BJ (cell line): ENCODE data around the gene GPC6. TPM values are rescaled to one million over a fixed set of nuclear protein-coding genes. Genes with fewer than 3 reads are reported as not detected.

Experiments used
- CTCF ChIA-PET: fragments of 350-600 bp; formaldehyde crosslinking; extraction: SDS; loops from one replicate; lab custom pipeline; 2021; ENCODE audit warnings: antibody characterized with exemption, inconsistent platforms; lab: Yijun Ruan, JAX
- POLR2A ChIA-PET: fragments of 300-600 bp; sonication (Branson Sonifier 250); formaldehyde crosslinking; extraction: SDS; loops from one replicate; lab custom pipeline; 2021; ENCODE audit warnings: antibody characterized with exemption; lab: Charles Lee
- DNase-seq: peaks from one replicate; pipeline ENCODE4 v3.0.0-alpha.2; 2011; ENCODE audit warnings: low read depth
- H3K27me3 ChIP-seq: 2 replicates; pipeline ENCODE4 v1.6.0; 2011; ENCODE audit warnings: low read length; ENCODE audit not compliant: control insufficient read depth, insufficient read depth
- H3K36me3 ChIP-seq: 2 replicates; pipeline ENCODE4 v1.5.1; 2011; ENCODE audit warnings: low read length; ENCODE audit not compliant: control insufficient read depth, insufficient read depth
- H3K4me3 ChIP-seq: 2 replicates; pipeline ENCODE4 v1.5.1; 2011; ENCODE audit warnings: low read depth, mild to moderate bottlenecking, control low read depth, low read length
- CTCF ChIP-seq: IDR thresholded peaks from 2 replicates; pipeline ENCODE4 v1.5.1; 2011; ENCODE audit warnings: low read depth, mild to moderate bottlenecking, control low read depth, inconsistent platforms, low read length, moderate library complexity; ENCODE audit not compliant: insufficient read depth
- polyA plus RNA-seq: library from polyadenylated mRNA; depleted of rRNA; stranded (reverse); fragments of >200 nt; gene quantifications from 2 replicates; pipeline ENCODE4 v1.2.3, GENCODE V29; 2011

Gene GPC6
- polyA plus RNA-seq, 1 experiment = 23.0 TPM

- ChIA-PET POLR2A (no interaction called here), CTCF (interaction anchor here (1.2 to 2.6 kb wide), 2 partner anchors 11 to 15 kb away, joined by 3 to 6 read pairs; no protein-coding TSS in a partner anchor)
- Histone ChIP-seq H3K4me3 (no peak overlapping the region), H3K27me3 (no peaks in the 10 kb centered on the region), H3K36me3 (no peaks in the 10 kb centered on the region)
- TF ChIP-seq CTCF = no peak
- no peak for DNase-seq
Measured at GRCh38 chr13:93951951-93952350, 725.3 kb downstream of the GPC6 start.

GRCh38 chr13:93953841-93954240 lies 727.2 kb downstream of the GPC6 start:
- CTCF ChIA-PET = no interaction called here
- Histone ChIP-seq H3K36me3 (no peaks in the 10 kb centered on the region), H3K27me3 (no peaks in the 10 kb centered on the region), H3K4me3 (no peak overlapping the region)
- DNase-seq = no peak
- POLR2A ChIA-PET = no interaction called here
- no peak for TF ChIP-seq CTCF

- Histone ChIP-seq H3K4me3 (no peak overlapping the region), H3K36me3 (no peaks in the 10 kb centered on the region), H3K27me3 (no peaks in the 10 kb centered on the region)
- no peak for TF ChIP-seq CTCF
- ChIA-PET POLR2A (no interaction called here), CTCF (no interaction called here)
- no peak for DNase-seq
Measured at GRCh38 chr13:93955904-93956303, 729.3 kb downstream of the GPC6 start.

GRCh38 chr13:93956426-93956825 lies 729.8 kb downstream of the GPC6 start:
- DNase-seq = no peak
- no peaks in the 10 kb centered on the region for H3K36me3 ChIP-seq
- H3K27me3 ChIP-seq = no peaks in the 10 kb centered on the region
- ChIA-PET CTCF (no interaction called here), POLR2A (no interaction called here)
- no peak overlapping the region for H3K4me3 ChIP-seq
- no peak for TF ChIP-seq CTCF

GRCh38 chr13:93957371-93957770 lies 730.8 kb downstream of the GPC6 start:
- no peak for TF ChIP-seq CTCF
- no peak for DNase-seq
- H3K27me3 ChIP-seq = no peaks in the 10 kb centered on the region
- CTCF ChIA-PET = no interaction called here
- POLR2A ChIA-PET = no interaction called here
- no peaks in the 10 kb centered on the region for H3K36me3 ChIP-seq
- H3K4me3 ChIP-seq = no peak overlapping the region
